Renal pelvis (tissue), 4 donors: ENCODE data around the gene TEC. TPM values are rescaled to one million over a fixed set of nuclear protein-coding genes. Genes with fewer than 3 reads are reported as not detected.
"Not testable (repeated sequence)": the region's sequence is repeated elsewhere in the genome, so short reads cannot be mapped to it uniquely, and the experiment has no call there.

Source experiments
- DNase-seq: peaks from one replicate; pipeline ENCODE4 v3.0.0-alpha.2; 2013
- polyA plus RNA-seq, 3 donors: library from polyadenylated mRNA; unstranded; fragments of 120-200 nt; gene quantifications; one replicate each; pipeline ENCODE4 v1.2.1, GENCODE V29; 2013; ENCODE audit not compliant: insufficient read length in 3 of 3

Gene TEC
- polyA plus RNA-seq, 3 donors, result 3.3 to 4.8 (median 4.3) TPM

GRCh38 chr4:48164561-48164960 is 105.1 kb downstream of the TEC start:
- DNase-seq, result not testable (repeated sequence)

DNA sequence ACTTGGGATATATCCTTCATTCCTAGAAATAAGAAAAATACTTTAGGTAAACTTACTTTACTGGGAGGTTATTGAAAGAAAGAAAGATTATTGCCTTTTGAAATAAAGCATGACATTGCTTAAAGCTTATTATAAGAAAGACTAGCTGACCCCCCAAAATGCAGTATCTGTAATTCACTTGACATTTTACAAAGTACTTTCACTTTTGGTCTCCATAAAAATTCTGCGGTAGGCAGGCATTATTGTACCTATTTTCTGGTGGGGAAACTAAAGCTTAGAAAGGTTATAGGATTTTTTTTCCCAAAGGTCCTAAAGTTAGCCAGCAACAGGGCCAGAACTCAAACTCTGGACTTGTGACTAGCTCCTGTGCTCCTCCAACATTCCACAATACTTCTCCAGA is 105.9 kb downstream of the TEC start:
- no peak for DNase-seq

- no peak for DNase-seq
Measured at GRCh38 chr4:48162162-48162561, 107.5 kb downstream of the TEC start.

- no peak for DNase-seq
Measured at GRCh38 chr4:48157271-48157670, 112.4 kb downstream of the TEC start.

GRCh38 chr4:48156423-48156822 is 113.2 kb downstream of the TEC start:
- DNase-seq, result no peak

GRCh38 chr4:48153791-48154550 is 115.7 kb downstream of the TEC start:
- no peak for DNase-seq

GRCh38 chr4:48152259-48152658 is 117.4 kb downstream of the TEC start:
- no peak for DNase-seq

DNA sequence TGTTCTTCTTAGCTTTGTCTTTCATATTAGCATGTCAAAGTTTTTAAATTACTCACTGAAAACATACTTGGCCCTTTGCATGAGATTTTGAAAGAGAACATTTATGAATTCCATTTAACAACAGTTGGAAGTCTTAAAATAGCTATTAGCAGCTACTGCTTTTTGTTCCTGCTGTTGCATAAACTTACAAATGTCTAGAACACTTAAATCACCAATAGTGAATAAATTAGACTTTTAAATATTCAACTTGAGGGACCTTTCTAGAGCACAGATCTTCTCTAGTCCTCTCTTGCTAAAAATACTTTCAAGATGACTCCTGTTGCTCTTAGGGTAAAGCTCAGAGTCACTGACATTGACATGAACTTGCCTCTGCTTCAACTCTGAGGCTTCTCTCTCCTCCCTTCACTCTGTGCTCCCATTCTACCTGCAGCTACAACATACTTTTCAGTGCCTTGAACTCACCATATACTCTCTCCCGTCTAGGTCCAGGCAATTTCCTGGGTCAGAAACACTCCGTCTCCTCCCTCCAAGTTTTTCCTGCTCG is 119.7 kb downstream of the TEC start:
- DNase-seq, result no peak

DNA sequence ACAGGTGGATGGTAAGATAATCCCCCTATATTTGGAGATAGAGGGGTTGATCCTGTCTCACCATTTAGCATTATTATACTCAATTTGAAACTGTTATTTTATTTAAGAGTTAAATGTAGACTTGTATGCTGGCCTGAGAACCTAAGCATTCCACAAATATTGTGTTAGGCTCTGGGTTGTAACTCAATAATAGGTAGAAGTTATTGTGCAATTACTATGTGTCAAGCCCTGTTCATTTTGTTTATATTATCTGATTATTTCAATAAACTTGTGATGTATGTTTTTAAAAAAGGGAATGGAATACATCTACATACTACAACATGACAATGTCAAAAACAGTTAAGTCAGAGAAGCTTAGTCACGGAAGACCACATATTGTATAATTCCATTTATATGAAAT is 122.0 kb downstream of the TEC start:
- no peak for DNase-seq

DNA sequence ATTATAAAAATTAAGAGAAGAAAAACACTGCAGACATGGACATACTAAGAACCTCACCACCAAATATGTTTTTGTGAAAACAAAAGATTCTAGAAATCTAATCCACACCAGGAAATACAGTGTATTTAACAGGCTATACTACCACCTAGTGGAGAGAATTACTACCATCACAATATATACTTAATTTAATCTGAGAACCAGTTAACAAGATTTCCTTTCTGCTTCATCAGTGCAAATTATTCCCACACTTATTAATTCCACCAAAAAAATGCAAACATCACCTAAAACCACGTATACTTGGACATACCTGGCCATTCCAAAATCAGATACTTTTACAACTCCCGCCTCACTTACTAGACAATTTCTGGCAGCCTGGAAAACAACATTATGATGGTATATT is 128.6 kb downstream of the TEC start:
- DNase-seq, result peak; percentile 27

DNA sequence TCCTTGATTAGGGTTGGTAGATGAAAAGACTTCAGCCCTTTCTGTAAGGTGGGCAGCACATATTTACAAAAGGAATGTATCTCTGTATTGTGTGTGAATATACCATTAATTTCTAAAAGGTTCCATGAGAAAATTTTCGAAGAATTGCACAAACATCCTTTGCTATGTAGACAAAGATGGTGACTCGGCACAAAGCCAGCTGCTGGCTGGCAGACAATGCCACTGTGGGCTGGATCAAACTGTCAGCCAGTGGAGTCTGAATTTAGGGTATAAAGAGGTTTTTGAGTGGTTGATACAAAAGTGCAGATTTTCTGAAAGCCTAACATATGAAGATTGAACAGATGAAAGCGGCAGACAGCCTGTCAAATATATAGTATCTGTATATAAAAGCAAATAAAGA is 129.9 kb downstream of the TEC start:
- no peak for DNase-seq

DNA sequence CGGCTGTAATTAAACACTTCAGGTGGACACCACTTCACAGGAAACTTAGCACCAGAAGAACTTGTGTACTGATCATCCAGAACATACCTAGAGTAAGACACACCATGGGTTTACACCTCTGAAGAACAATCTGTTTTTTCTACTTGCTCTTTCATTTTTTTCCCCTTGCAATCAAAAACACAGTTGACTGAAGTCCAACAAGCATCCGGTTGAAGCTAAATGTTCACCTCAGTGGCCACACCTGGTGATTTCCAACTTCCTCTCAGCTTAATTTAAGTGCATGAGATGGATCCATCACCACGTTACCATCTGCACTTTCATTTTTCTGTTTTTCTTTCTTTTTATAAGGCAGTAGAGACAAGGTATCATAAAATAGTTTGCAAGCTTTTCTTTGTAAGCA is 130.7 kb downstream of the TEC start:
- DNase-seq, result no peak

DNA sequence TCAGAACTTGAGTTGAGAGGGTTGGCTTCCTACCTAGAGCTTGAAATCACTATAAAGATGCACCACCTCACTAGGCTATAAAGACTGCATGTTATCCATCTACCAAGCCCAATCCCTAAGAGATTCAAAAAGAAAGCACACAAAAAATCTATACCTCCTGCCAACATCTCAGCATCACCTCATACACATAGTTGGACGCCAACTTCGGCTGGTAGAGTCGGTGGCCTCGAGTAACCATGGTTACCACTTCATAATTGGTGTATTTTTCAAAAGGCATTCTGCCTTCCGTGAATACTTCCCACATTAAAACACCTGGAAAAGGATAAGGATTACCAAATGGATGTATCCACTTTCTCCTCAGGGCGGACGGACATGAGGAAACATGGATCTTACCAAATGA is 131.1 kb downstream of the TEC start:
- DNase-seq, result no peak

GRCh38 chr4:48137846-48138245 is 131.8 kb downstream of the TEC start:
- DNase-seq, result no peak

GRCh38 chr4:48134081-48134480 is 135.6 kb downstream of the TEC start, which contains the start of gene TXK:
Gene TXK, minus strand, starts transcription at chr4:48134250. Its CDS starts 80 bp downstream, at chr4:48134170.
- DNase-seq, result no peak

DNA sequence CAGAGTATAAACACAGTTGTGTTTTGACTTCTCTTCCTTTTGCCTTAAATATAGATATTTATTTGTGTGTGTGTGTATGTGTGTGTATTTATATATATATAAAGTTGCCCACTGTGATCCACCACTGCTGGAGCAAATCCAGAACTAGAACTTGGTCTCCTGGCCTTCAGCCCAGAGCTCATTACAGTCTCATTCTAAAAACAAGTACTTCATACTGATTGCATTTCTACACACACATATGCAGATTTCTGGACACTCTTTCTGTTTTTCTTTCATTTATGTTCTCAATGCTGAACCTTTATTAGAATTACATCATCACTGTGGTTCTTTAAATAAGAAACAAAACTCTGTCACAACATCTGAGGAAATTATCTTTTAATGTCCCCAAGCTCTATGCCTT is 136.0 kb downstream of the TEC start:
- no peak for DNase-seq

DNA sequence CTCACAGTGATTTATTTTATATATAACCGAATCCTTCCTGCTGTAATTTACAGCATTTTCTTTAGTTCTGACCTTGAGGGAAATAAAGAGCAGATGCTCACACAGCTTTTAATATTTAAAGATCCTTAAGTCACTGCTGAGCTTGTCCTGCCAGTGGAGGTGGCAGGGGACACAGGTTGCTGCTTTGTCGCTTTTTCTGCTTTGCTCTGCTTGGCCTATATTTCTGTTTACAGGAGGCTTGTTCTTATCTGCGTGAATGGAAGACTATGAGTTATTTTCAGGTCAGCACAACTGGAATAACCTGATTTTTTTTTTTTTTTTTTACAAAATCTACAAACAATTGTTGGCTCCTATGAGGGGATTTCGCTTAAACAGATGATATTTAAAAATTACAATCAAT is 137.9 kb downstream of the TEC start:
- DNase-seq, result no peak

- no peak for DNase-seq
Measured at GRCh38 chr4:48130100-48130499, 139.5 kb downstream of the TEC start.

DNA sequence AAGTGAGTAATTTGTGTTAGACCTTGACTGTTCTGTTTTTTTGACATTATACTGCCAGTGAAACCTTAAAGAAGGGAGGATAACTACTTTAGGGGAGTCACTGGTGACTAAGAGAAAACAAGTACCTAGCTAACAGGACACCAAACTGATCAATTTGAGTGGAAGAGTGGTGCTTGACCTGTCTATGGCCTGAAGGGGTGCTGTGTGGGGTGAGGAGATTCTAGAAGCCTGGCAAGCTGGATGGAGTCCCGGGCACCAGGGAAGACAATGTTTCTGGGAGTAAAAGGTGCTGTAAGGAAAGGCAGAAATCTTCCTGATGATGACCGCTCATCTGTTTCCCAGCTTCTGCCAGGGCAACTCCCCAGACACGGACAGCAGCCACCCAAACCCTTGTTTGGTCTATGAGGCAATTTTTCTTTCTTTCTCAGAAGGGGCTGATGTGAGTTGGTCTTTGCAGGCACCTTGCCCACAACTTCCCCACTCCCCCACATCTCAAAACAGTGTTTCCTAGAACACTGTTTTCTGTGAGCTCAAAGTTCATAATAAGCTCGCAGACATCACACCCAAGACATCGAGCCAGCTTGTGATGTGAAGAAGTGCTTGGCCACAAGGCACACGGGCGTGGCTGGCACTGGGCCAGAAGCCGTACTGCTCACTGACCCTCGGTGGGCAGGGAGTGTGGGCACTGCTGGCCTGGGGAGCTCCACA is 140.2 kb downstream of the TEC start:
- DNase-seq, result no peak

GRCh38 chr4:48127682-48128404 is 141.8 kb downstream of the TEC start:
- peak; percentile 21 for DNase-seq

GRCh38 chr4:48127231-48127630 is 142.4 kb downstream of the TEC start:
- DNase-seq, result no peak

- no peak for DNase-seq
Measured at GRCh38 chr4:48126621-48127020, 143.0 kb downstream of the TEC start.

DNA sequence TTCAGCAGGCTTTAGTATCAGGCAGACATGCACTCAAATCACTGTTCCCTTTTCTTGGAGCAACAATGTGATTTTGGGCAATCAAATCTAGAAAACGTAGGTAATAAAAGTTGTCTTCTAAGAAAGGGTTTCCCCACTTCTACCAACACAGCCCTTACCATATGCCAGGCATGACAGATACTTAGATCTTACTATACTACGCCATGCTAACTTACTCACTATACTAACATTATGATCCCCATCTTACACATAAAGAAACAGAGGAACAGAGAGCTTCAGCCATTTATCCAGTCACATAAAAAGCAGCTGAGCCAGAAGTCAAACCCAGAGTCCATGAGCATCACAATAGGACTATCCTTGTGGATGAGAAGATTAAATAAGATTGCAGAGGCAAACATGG is 144.8 kb downstream of the TEC start:
- DNase-seq, result no peak
